ENCODE results near the gene SFXN5.

Gene SFXN5

DNA sequence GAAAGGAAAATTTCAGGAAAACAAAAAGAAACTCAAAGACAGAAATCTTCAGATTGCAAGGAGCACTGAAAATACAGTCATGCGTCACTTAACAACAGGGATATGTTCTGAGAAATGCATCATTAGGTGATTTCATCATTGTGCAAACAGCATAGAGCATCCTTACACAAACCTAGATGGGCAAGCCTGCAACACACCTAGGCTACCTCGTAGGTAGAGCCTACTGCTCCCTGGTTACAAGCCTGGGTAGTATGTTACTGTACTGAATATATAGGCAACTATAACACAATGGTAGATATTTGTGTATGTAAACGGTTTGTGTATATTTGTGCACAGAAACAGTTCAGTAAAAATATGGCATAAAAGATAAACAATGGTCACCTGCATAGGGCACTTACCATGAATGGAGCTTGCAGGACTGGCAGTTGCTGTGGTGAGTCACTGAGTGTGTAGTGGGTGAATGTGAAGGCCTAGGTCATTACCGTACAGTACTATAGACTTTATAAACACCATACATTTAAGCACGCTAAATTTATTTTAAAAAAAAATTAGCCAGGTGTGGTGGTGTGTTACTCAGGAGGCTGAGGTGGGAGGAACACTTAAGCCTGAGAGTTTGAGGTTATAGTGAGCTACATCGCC is 33.4 kb downstream of the SFXN5 start:
- POLR2A ChIA-PET: no interaction called here
- CTCF ChIA-PET: interaction anchor here (0.6 to 1.6 kb wide), 3 partner anchors 144 to 555 kb away, joined by 3 read pairs; no protein-coding TSS in a partner anchor
- Histone ChIP-seq H3K4me1 (ENCODE audit: control insufficient read depth, insufficient read depth, low read length) (no peaks in the 10 kb centered on the region), H3K36me3 (ENCODE audit: control insufficient read depth in 2 of 2, insufficient read depth in 1 of 2, low read length in 2 of 2) (peaks cover 3 to 13% of the 10 kb centered on the region in 2 experiments; a peak in 2 of 3 replicates), H3K9me3 (ENCODE audit: control insufficient read depth, insufficient read depth, low read depth, low read length) (no peaks in the 10 kb centered on the region), H3K4me3 (ENCODE audit: low read depth, low read length) (no peak overlapping the region), H3K27ac (ENCODE audit: extremely low read depth, low read depth, low read length) (no peak overlapping the region)
- TF ChIP-seq ZBTB49 (tag by site-specific recombination; IDR thresholded peaks at IDR 0.05; ENCODE audit: low read depth) (no peak), ZNF239 (tag by site-specific recombination; IDR thresholded peaks at IDR 0.05) (no peak), SCRT2 (tag by site-specific recombination; IDR thresholded peaks at IDR 0.05) (no peak), ZNF501 (tag by site-specific recombination; IDR thresholded peaks at IDR 0.05) (no peak), ZNF394 (tag by site-specific recombination; IDR thresholded peaks at IDR 0.05; ENCODE audit: borderline replicate concordance) (no peak), ZNF548 (tag by site-specific recombination; IDR thresholded peaks at IDR 0.05) (no peak), ZNF211 (tag by site-specific recombination; IDR thresholded peaks at IDR 0.05; ENCODE audit: low read depth) (no peak), ZEB2 (tag by site-specific recombination; IDR thresholded peaks at IDR 0.05) (no peak), BCL11B (tag by site-specific recombination; IDR thresholded peaks at IDR 0.05; ENCODE audit: low read depth) (no peak), ZNF423 (tag by site-specific recombination; IDR thresholded peaks at IDR 0.05) (no peak), KLF10 (tag by site-specific recombination; IDR thresholded peaks at IDR 0.05) (no peak), ZNF776 (tag by site-specific recombination; IDR thresholded peaks at IDR 0.05; ENCODE audit: borderline replicate concordance) (no peak), ZNF133 (tag by site-specific recombination; IDR thresholded peaks at IDR 0.05) (no peak), PATZ1 (tag by site-specific recombination; IDR thresholded peaks at IDR 0.05) (no peak), ZNF184 (tag by site-specific recombination; IDR thresholded peaks at IDR 0.05) (no peak), ATF2 (tag by site-specific recombination; IDR thresholded peaks at IDR 0.05; ENCODE audit: low read depth) (no peak), ZNF48 (tag by site-specific recombination; IDR thresholded peaks at IDR 0.05) (no peak), ELK4 (IDR thresholded peaks at IDR 0.05; ENCODE audit: borderline replicate concordance, low read depth, low read length) (no peak)
- TF ChIP-seq, protein P1, sequence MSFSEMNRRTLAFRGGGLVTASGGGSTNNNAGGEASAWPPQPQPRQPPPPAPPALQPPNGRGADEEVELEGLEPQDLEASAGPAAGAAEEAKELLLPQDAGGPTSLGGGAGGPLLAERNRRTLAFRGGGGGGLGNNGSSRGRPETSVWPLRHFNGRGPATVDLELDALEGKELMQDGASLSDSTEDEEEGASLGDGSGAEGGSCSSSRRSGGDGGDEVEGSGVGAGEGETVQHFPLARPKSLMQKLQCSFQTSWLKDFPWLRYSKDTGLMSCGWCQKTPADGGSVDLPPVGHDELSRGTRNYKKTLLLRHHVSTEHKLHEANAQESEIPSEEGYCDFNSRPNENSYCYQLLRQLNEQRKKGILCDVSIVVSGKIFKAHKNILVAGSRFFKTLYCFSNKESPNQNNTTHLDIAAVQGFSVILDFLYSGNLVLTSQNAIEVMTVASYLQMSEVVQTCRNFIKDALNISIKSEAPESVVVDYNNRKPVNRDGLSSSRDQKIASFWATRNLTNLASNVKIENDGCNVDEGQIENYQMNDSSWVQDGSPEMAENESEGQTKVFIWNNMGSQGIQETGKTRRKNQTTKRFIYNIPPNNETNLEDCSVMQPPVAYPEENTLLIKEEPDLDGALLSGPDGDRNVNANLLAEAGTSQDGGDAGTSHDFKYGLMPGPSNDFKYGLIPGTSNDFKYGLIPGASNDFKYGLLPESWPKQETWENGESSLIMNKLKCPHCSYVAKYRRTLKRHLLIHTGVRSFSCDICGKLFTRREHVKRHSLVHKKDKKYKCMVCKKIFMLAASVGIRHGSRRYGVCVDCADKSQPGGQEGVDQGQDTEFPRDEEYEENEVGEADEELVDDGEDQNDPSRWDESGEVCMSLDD (tag by site-specific recombination; IDR thresholded peaks at IDR 0.05): no peak
- TF ChIP-seq, protein P2, sequence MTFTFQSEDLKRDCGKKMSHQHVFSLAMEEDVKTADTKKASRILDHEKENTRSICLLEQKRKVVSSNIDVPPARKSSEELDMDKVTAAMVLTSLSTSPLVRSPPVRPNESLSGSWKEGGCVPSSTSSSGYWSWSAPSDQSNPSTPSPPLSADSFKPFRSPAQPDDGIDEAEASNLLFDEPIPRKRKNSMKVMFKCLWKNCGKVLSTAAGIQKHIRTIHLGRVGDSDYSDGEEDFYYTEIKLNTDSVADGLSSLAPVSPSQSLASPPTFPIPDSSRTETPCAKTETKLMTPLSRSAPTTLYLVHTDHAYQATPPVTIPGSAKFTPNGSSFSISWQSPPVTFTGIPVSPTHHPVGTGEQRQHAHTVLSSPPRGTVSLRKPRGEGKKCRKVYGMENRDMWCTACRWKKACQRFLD (tag by site-specific recombination; IDR thresholded peaks at IDR 0.05): no peak

Measured in HEK293 (cell line).